Neural progenitor cell (in vitro differentiated cells): ENCODE results near the gene MYOM3. TPM values are rescaled to one million over a fixed set of nuclear protein-coding genes. Genes with fewer than 3 reads are reported as not detected.

Source experiments
- DNase-seq: peaks from one replicate; pipeline ENCODE4 v3.0.0-alpha.2; 2016; ENCODE audit warnings: low spot score
- H2AFZ ChIP-seq: fragments of 200-600 bp; sonication (generic); replicated peaks from 2 replicates; pipeline ENCODE4 v1.6.1; 2016; ENCODE audit warnings: antibody characterized with exemption
- H3F3A ChIP-seq: fragments of 200-600 bp; sonication (generic); 2 replicates; pipeline ENCODE4 v1.6.1; 2016; ENCODE audit warnings: antibody characterized with exemption, low read depth
- H3K27ac ChIP-seq: fragments of 200-600 bp; sonication (generic); 2 replicates; pipeline ENCODE4 v1.5.1; 2016; ENCODE audit warnings: mild to moderate bottlenecking
- H3K27me3 ChIP-seq: fragments of 200-600 bp; sonication (generic); 2 replicates; pipeline ENCODE4 v1.6.1; 2016; ENCODE audit warnings: mild to moderate bottlenecking, moderate library complexity
- H3K36me3 ChIP-seq: fragments of 200-600 bp; sonication (generic); 2 replicates; pipeline ENCODE4 v1.5.1; 2016
- H3K4me1 ChIP-seq: fragments of 200-600 bp; sonication (generic); 2 replicates; pipeline ENCODE4 v1.6.1; 2016; ENCODE audit warnings: mixed run types
- H3K4me2 ChIP-seq: fragments of 200-600 bp; sonication (generic); 2 replicates; pipeline ENCODE4 v1.6.1; 2016
- H3K4me3 ChIP-seq: fragments of 200-600 bp; sonication (generic); 2 replicates; pipeline ENCODE4 v1.5.1; 2016
- H3K79me2 ChIP-seq: fragments of 200-600 bp; sonication (generic); 2 replicates; pipeline ENCODE4 v1.6.1; 2016; ENCODE audit warnings: low read depth
- H3K9ac ChIP-seq: fragments of 200-600 bp; sonication (generic); 2 replicates; pipeline ENCODE4 v1.6.1; 2016
- H3K9me3 ChIP-seq: fragments of 200-600 bp; sonication (generic); 2 replicates; pipeline ENCODE4 v1.5.1; 2016; ENCODE audit warnings: low read depth
- H4K20me1 ChIP-seq: fragments of 200-600 bp; sonication (generic); 2 replicates; pipeline ENCODE4 v1.6.1; 2016; ENCODE audit warnings: low read depth
- H3K27ac Mint-ChIP-seq: 3 replicates; pipeline ENCODE4 v1.8.0; 2021; ENCODE audit warnings: mixed read lengths
- H3K27me3 Mint-ChIP-seq: 2 replicates; pipeline ENCODE4 v1.8.0; 2022; ENCODE audit warnings: low read depth, mild to moderate bottlenecking, inconsistent platforms, moderate library complexity, mixed read lengths; ENCODE audit not compliant: insufficient read depth
- H3K36me3 Mint-ChIP-seq: 3 replicates; pipeline ENCODE4 v1.8.0; 2021; ENCODE audit warnings: mixed read lengths
- H3K4me1 Mint-ChIP-seq: 3 replicates; pipeline ENCODE4 v1.8.0; 2021; ENCODE audit warnings: mixed read lengths
- H3K4me3 Mint-ChIP-seq: 3 replicates; pipeline ENCODE4 v1.8.0; 2021; ENCODE audit warnings: mild to moderate bottlenecking, moderate library complexity, mixed read lengths
- H3K9me3 Mint-ChIP-seq: 3 replicates; pipeline ENCODE4 v1.8.0; 2020; ENCODE audit warnings: mixed read lengths
- CTCF ChIP-seq: fragments of 200-600 bp; sonication (generic); IDR thresholded peaks from 2 replicates; pipeline ENCODE4 v1.5.1; 2017; ENCODE audit warnings: antibody characterized with exemption, mild to moderate bottlenecking
- EZH2 ChIP-seq: fragments of 200-600 bp; sonication (generic); IDR thresholded peaks from 2 replicates; pipeline ENCODE4 v1.6.1; 2017; ENCODE audit warnings: antibody characterized with exemption, mild to moderate bottlenecking, moderate library complexity
- EZH2phosphoT487 ChIP-seq: fragments of 200-600 bp; sonication (generic); IDR thresholded peaks from 2 replicates; pipeline ENCODE4 v1.6.1; 2017; ENCODE audit warnings: antibody characterized with exemption
- total RNA-seq: library from RNA; depleted of rRNA; stranded (reverse); fragments of >200 nt; gene quantifications from 2 replicates; pipeline ENCODE4 v1.2.3, GENCODE V29; 2015; ENCODE audit warnings: low replicate concordance

The MYOM3 gene
- total RNA-seq, 1 donor from 2014 or later: not detected

- H3K27ac Mint-ChIP-seq: peak overlapping the region; percentile 72
These were observed 38.6 kb upstream of the MYOM3 start for GRCh38 chr1:24150234-24151174.

GRCh38 chr1:24149866-24150233 lies 37.9 kb upstream of the MYOM3 start:
- Histone ChIP-seq H3K27ac (no peak overlapping the region), H3K27me3 (no peaks in the 10 kb centered on the region), H2AFZ (no peak overlapping the region), H3K79me2 (no peaks in the 10 kb centered on the region), H4K20me1 (no peaks in the 10 kb centered on the region), H3K9ac (no peak overlapping the region), H3K9me3 (no peaks in the 10 kb centered on the region), H3K4me2 (peak overlapping the region; percentile 80), H3K4me3 (no peak overlapping the region), H3K36me3 (no peaks in the 10 kb centered on the region), H3K4me1 (peaks cover 24% of the 10 kb centered on the region), H3F3A (peaks cover 32% of the 10 kb centered on the region)
- Mint-ChIP-seq H3K36me3 (no peaks in the 10 kb centered on the region), H3K4me1 (peaks cover 15% of the 10 kb centered on the region), H3K27me3 (peaks cover 11% of the 10 kb centered on the region), H3K4me3 (no peak overlapping the region), H3K27ac (no peak overlapping the region), H3K9me3 (no peaks in the 10 kb centered on the region)
- DNase-seq: no peak
- no peak for TF ChIP-seq EZH2phosphoT487
- TF ChIP-seq EZH2: no peak
- no peak for TF ChIP-seq CTCF

More at GRCh38 chr1:24150234-24151174, 38.6 kb upstream of the MYOM3 start:
- TF ChIP-seq EZH2 (no peak), EZH2phosphoT487 (no peak), CTCF (peak; percentile 82)
- no peaks in the 10 kb centered on the region for H3K36me3 ChIP-seq
- H3F3A ChIP-seq: peaks cover 32% of the 10 kb centered on the region
- Mint-ChIP-seq H3K9me3 (no peaks in the 10 kb centered on the region), H3K36me3 (no peaks in the 10 kb centered on the region), H3K27me3 (peaks cover 11% of the 10 kb centered on the region), H3K4me3 (peak overlapping the region; percentile 74), H3K4me1 (peaks cover 18% of the 10 kb centered on the region)
- no peaks in the 10 kb centered on the region for H3K9me3 ChIP-seq
- no peaks in the 10 kb centered on the region for H3K79me2 ChIP-seq
- H4K20me1 ChIP-seq: no peaks in the 10 kb centered on the region
- H2AFZ ChIP-seq: no peak overlapping the region
- H3K9ac ChIP-seq: peak overlapping the region; percentile 38
- H3K4me2 ChIP-seq: peak overlapping the region; percentile 80
- peaks cover 24% of the 10 kb centered on the region for H3K4me1 ChIP-seq
- peak overlapping the region; percentile 81 for H3K27ac ChIP-seq
- peak overlapping the region; percentile 50 for H3K4me3 ChIP-seq
- peak; percentile 88 for DNase-seq
- H3K27me3 ChIP-seq: no peaks in the 10 kb centered on the region

- TF ChIP-seq CTCF (no peak), EZH2phosphoT487 (no peak), EZH2 (no peak)
- Mint-ChIP-seq H3K27me3 (peaks cover 8% of the 10 kb centered on the region), H3K4me1 (peaks cover 15% of the 10 kb centered on the region), H3K36me3 (no peaks in the 10 kb centered on the region), H3K4me3 (no peak overlapping the region), H3K9me3 (no peaks in the 10 kb centered on the region), H3K27ac (no peak overlapping the region)
- no peaks in the 10 kb centered on the region for H3K27me3 ChIP-seq
- H4K20me1 ChIP-seq: no peaks in the 10 kb centered on the region
- H3K4me1 ChIP-seq: peaks cover 14% of the 10 kb centered on the region
- no peak overlapping the region for H3K27ac ChIP-seq
- H3K36me3 ChIP-seq: no peaks in the 10 kb centered on the region
- H3F3A ChIP-seq: peaks cover 22% of the 10 kb centered on the region
- H3K4me2 ChIP-seq: no peak overlapping the region
- H2AFZ ChIP-seq: no peak overlapping the region
- no peaks in the 10 kb centered on the region for H3K79me2 ChIP-seq
- no peak for DNase-seq
- H3K4me3 ChIP-seq: no peak overlapping the region
- no peaks in the 10 kb centered on the region for H3K9me3 ChIP-seq
- H3K9ac ChIP-seq: no peak overlapping the region
These were observed 35.9 kb upstream of the MYOM3 start for GRCh38 chr1:24147816-24148215.
